SK-N-MC (cell line): Measurements from ENCODE around the gene TMOD1.

Experiments
- EZH2 ChIP-seq: fragments of 200-600 bp; sonication (generic); IDR thresholded peaks from one replicate; pipeline ENCODE4 v1.6.1; 2017; ENCODE audit warnings: antibody characterized with exemption
- POLR2AphosphoS5 ChIP-seq: IDR thresholded peaks from 2 replicates; pipeline ENCODE4 v1.6.1; 2012; ENCODE audit warnings: mild to moderate bottlenecking, low read depth, low read length, borderline replicate concordance

DNA sequence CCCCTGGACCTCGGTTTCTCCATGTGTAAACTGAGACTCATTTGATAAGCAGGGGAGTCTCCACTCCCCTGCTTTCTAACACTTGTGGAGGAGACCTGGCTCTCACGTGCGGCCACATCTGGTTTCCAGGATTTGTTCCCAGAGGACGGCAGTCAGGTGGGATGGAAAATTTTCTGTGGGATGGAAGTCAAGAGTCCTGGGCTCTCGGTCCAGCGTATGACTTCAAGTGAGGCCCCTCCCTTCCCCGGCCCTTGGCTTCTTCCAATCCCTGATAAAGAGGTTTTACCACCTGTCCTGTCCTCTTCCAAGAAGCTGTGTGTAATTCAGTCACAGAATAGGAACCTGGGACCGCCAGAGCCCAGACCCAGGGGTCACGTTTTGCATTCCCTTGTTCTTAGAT, 35.0 kb downstream of the TMOD1 start:
- TF ChIP-seq EZH2 (no peak), POLR2AphosphoS5 (no peak)
